GM12864 (cell line): ENCODE data around the gene POLDIP2.

Experiments
- DNase-seq: peaks from one replicate; pipeline ENCODE4 v3.0.0-alpha.2; 2011; ENCODE audit warnings: low read depth
- H3K4me3 ChIP-seq: 2 replicates; pipeline ENCODE4 v1.5.1; 2011; ENCODE audit warnings: mild to moderate bottlenecking, low read depth, low read length, control low read depth
- TF ChIP-seq, protein P1 (sequence below): IDR thresholded peaks from 2 replicates; pipeline ENCODE4 v1.5.1; 2011; ENCODE audit warnings: low read depth, mild to moderate bottlenecking, moderate library complexity, low read length, control low read depth, inconsistent platforms; ENCODE audit errors: missing control alignments

Gene POLDIP2

DNA sequence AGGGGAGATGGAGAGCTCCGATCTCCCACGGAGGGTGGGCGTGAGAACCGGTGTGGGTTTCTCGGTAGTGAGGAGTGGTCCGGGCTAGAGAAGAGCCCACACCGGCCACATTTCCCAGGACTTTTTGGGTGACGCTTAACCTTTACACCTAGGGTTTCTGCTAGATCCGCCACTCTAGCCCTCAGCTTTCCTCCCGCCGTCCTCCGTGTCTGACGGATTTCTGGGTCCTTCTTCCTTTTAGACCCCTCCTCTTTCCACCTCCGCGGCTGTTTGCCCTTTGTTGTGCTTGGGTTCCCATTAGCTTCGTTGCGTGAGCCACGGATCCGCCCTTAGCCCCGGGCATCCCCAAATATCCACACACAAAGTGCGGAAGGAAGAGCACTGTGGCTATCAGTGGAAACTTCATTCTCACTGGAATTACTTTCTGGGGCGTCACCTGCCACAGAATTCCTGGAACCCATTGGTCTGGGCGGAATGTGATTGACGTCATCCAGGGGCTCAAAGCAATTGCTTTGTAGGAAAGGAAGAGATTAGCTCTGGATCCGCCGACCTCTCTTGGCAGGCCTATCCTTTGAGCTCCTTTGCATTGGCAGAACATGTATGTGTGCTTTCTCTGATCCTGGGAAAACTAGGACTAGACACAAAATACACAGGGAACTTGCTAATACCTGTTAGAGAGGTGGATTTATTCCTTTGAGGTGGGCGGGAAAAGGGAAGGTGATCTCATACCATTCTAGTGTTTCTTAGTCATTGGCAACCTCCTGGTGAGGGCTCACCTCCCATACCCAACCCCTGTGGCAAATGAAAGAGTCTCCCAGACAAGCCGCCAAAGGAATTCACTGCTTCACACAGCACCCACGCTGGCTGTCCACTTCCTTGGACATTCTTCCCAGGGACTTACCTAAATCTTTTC is 21.1 kb downstream of the POLDIP2 start:
- no peak for DNase-seq
- H3K4me3 ChIP-seq: peak overlapping the region; percentile 77
- TF ChIP-seq, protein P1, sequence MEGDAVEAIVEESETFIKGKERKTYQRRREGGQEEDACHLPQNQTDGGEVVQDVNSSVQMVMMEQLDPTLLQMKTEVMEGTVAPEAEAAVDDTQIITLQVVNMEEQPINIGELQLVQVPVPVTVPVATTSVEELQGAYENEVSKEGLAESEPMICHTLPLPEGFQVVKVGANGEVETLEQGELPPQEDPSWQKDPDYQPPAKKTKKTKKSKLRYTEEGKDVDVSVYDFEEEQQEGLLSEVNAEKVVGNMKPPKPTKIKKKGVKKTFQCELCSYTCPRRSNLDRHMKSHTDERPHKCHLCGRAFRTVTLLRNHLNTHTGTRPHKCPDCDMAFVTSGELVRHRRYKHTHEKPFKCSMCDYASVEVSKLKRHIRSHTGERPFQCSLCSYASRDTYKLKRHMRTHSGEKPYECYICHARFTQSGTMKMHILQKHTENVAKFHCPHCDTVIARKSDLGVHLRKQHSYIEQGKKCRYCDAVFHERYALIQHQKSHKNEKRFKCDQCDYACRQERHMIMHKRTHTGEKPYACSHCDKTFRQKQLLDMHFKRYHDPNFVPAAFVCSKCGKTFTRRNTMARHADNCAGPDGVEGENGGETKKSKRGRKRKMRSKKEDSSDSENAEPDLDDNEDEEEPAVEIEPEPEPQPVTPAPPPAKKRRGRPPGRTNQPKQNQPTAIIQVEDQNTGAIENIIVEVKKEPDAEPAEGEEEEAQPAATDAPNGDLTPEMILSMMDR: no peak

DNA sequence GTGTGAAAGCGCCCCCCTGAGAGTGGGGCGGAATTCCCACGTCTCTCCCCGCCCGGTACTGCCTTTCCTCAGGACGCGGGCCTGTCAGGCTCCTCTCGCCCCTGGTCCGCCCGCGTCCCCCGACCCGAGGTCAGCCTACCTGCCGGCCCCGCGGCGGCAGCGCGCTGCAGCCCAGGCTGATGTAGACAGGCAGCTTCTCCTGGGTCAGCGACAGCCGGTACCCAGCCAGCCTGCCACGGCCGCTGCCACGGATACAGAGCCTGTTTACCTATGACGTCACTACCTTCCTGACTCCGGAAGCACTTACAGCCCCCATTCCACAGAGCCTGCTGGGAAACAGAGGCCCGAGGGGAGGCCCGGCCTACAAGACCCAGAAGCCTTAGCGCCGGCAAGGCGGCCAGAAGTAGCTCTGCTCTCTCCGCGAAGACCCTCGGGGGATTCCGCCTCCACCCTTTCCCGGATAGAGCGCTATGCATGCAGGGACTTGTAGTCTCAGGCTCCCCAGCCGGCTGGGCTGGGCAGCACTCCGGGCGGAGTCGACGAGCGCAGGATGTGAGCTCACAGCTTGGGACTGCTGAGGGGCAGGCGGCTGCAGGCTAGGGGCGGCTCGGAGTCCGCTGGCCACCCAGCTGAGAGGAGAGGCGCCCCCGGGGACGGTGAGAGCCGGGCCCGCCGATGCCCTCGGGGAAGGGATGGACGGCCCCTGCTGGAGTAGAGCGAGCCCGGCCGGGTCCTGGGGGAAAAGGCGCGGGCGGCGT is 21.9 kb downstream of the POLDIP2 start, which contains the start of the genes IFT20 and TNFAIP1:
Gene IFT20 (minus strand): TSS at position 272 of the 758 bp plus-strand sequence. CDS start 3,487 bp downstream, outside the sequence.
Gene TNFAIP1 (plus strand): TSS at position 561 of the 758 bp plus-strand sequence. CDS start 3,761 bp downstream, outside the sequence.
- peak; percentile 99 for DNase-seq
- TF ChIP-seq, protein P1: no peak
- H3K4me3 ChIP-seq: peak within 1 kb of the TSS; percentile 77

DNA sequence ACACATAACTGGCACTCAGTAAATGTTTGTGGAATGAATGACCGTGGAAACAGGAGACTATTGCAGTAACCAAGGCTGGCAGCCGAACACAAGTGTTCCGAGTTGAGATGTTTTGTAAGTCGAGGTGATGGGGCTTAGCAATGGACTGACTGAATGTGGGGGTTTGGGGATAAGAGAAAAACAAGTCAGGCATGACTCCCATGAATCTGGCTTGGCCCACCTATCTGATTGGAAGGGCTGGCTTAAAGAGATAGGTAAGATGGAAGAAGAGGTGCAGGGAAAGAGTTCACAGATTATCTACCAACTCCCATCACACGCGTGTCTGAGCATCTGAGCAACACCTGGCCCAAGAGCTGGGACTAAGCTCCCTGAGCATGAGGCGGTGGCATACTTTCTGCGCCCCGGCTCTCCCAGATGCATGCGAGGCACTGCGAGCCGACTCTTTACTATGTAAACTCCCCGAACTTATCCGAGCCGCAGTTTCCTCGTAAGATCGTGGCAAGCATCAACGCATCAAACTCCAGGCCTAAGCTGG is 22.6 kb downstream of the POLDIP2 start:
- TF ChIP-seq, protein P1: no peak
- DNase-seq: no peak
- H3K4me3 ChIP-seq: peak overlapping the region; percentile 77

DNA sequence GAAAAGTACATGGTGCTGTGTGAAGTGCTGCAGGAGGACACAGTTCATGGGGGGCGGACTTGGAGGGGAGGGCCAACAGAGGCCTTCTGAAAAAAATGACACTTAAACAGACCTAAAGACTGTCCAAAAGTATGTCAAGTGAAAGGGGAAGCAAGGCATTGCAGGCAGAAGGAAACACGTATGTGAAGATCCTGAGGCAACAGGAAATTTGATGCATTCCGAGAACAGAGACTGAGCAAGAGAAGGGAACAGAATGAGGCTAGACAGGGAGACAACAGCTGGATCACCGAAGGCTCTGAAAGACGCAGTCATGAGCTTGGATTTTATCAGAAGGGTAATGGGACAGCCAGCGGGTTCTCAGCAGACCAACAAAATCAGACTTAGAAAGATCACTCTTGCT is 23.2 kb downstream of the POLDIP2 start:
- TF ChIP-seq, protein P1: no peak
- H3K4me3 ChIP-seq: peak overlapping the region; percentile 77

DNA sequence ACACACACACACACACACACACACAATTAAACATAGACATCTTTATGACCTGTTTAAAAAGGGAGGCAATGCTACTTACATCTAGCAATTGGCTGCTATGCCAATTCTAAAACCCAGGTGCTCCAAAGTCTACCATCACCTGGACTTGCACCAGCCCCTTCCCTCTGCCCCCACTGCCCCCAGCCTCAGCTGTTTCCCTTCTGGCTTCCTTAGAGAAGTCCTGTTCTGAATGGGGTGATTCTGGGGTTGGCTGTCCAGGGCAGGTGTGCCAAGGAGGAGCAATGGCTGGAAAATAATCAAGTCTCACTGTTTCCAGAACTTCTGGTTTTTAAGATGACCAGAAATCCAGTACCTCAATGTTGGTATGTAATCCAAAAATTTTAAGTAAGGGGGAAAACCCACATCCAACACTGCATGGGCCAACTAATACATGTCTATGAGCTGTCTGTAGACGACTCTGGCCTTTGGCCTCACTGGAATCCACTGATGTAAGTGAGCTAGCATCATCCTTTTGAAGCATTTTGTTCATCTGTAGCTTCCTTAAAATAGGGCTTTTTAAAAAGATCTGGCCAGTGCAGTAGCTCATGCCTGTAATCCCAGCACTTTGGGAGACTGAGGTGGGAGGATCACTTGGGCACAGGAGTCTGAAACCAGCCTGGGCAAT is 24.1 kb downstream of the POLDIP2 start:
- TF ChIP-seq, protein P1: no peak
- H3K4me3 ChIP-seq: no peak overlapping the region
- no peak for DNase-seq

More for the DNA sequence above, 23.2 kb downstream of the POLDIP2 start:
- DNase-seq: no peak

DNA sequence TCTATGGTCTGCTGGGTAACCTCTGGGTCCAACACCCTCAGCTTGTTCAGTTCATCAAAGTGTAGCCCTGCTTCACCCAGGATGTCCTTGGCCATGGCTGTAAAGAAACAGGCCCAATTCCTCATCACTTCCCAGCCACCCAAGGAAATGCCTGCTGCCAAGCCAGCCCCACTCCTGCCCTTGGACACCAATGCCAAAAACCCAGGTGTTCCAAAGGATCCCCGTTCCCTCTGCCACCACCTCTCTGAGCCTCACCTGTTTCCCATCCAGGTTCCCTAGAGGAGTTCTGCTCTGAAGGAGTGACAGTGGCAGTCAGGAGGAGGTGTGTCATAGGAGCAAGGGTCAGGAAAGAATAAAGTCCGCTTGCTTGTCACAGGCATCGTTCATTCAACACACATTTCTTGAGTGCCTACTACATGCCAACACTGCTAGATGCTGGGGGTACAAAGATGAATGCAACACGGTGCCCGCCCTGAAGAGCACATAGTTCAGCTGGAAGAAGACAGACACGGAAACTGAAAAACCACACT is 25.4 kb downstream of the POLDIP2 start:
- TF ChIP-seq, protein P1: no peak
- no peak for DNase-seq
- no peak overlapping the region for H3K4me3 ChIP-seq
